ENCODE measurements around the gene PCGF5.

Gene PCGF5

GRCh38 chr10:91220954-91221675 is 652 bp downstream of the PCGF5 start:
- DNase-seq (ENCODE audit: low read depth): peak; percentile 26
- H3K4me3 ChIP-seq (ENCODE audit: low read depth, low read length): peak overlapping the region; percentile 89
- TF ChIP-seq CTCF (conservative IDR thresholded peaks at IDR 0.05; ENCODE audit: low read depth, low read length): no peak

- no peak for DNase-seq (ENCODE audit: low read depth)
- no peak for TF ChIP-seq CTCF (conservative IDR thresholded peaks at IDR 0.05; ENCODE audit: low read depth, low read length)
- H3K4me3 ChIP-seq (ENCODE audit: low read depth, low read length): no peak overlapping the region
Observed at GRCh38 chr10:91226093-91226492, 5.6 kb downstream of the PCGF5 start.

GRCh38 chr10:91227576-91227975 is 7.1 kb downstream of the PCGF5 start:
- no peak for DNase-seq (ENCODE audit: low read depth)
- no peak for TF ChIP-seq CTCF (conservative IDR thresholded peaks at IDR 0.05; ENCODE audit: low read depth, low read length)
- H3K4me3 ChIP-seq (ENCODE audit: low read depth, low read length): no peak overlapping the region

GRCh38 chr10:91229683-91230082 is 9.2 kb downstream of the PCGF5 start:
- no peak for DNase-seq (ENCODE audit: low read depth)
- H3K4me3 ChIP-seq (ENCODE audit: low read depth, low read length): no peak overlapping the region
- no peak for TF ChIP-seq CTCF (conservative IDR thresholded peaks at IDR 0.05; ENCODE audit: low read depth, low read length)

- DNase-seq (ENCODE audit: low read depth): no peak
- no peak for TF ChIP-seq CTCF (conservative IDR thresholded peaks at IDR 0.05; ENCODE audit: low read depth, low read length)
Observed at GRCh38 chr10:91238191-91238590, 17.7 kb downstream of the PCGF5 start.

GRCh38 chr10:91239789-91240188 is 19.3 kb downstream of the PCGF5 start:
- TF ChIP-seq CTCF (conservative IDR thresholded peaks at IDR 0.05; ENCODE audit: low read depth, low read length): no peak
- no peak overlapping the region for H3K4me3 ChIP-seq (ENCODE audit: low read depth, low read length)
- no peak for DNase-seq (ENCODE audit: low read depth)

More at GRCh38 chr10:91238191-91238590, 17.7 kb downstream of the PCGF5 start:
- H3K4me3 ChIP-seq (ENCODE audit: low read depth, low read length): no peak overlapping the region

GRCh38 chr10:91242940-91243339 is 22.5 kb downstream of the PCGF5 start:
- DNase-seq (ENCODE audit: low read depth): no peak

More at GRCh38 chr10:91242940-91243339, 22.5 kb downstream of the PCGF5 start:
- no peak for TF ChIP-seq CTCF (conservative IDR thresholded peaks at IDR 0.05; ENCODE audit: low read depth, low read length)
- H3K4me3 ChIP-seq (ENCODE audit: low read depth, low read length): no peak overlapping the region
